ENCODE results near the gene MYO9A. TPM values are rescaled to one million over a fixed set of nuclear protein-coding genes. Genes with fewer than 3 reads are reported as not detected.

Gene MYO9A
- total RNA-seq, 1 donor from 2014 or later, result 50.6 TPM

DNA sequence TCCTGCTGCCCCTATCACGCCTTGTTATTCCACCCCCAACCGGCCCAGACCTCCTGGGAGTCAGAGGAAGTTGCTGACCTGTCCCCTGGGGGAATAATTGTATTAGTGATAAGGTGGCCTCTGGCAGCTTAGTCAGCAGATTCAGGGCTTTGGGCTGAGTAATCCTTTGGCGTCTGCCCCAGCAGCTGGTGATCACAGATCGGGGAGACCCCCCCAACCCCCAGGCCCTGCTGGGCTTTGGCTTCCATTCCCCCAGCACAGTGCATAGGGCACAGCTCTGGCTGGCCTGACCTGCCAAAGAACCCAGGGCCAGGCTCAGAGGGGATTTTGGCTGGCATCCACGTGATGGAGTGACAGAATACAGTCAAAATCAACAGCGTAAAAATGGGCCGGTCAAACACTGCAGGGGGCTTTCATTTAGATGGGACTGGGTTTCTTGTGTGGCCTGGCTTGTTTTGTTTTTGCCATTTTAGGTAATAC is 311.5 kb downstream of the MYO9A start:
- DNase-seq (no peak), ATAC-seq (ENCODE audit: low read depth) (no peak)
- peaks cover 3% of the 10 kb centered on the region for H3K27me3 Mint-ChIP-seq
- H3K36me3 Mint-ChIP-seq (ENCODE audit: low read depth), result no peaks in the 10 kb centered on the region
- ChIA-PET POLR2A (no interaction called here), CTCF (no interaction called here)
- TF ChIP-seq, protein P1, sequence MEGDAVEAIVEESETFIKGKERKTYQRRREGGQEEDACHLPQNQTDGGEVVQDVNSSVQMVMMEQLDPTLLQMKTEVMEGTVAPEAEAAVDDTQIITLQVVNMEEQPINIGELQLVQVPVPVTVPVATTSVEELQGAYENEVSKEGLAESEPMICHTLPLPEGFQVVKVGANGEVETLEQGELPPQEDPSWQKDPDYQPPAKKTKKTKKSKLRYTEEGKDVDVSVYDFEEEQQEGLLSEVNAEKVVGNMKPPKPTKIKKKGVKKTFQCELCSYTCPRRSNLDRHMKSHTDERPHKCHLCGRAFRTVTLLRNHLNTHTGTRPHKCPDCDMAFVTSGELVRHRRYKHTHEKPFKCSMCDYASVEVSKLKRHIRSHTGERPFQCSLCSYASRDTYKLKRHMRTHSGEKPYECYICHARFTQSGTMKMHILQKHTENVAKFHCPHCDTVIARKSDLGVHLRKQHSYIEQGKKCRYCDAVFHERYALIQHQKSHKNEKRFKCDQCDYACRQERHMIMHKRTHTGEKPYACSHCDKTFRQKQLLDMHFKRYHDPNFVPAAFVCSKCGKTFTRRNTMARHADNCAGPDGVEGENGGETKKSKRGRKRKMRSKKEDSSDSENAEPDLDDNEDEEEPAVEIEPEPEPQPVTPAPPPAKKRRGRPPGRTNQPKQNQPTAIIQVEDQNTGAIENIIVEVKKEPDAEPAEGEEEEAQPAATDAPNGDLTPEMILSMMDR (IDR thresholded peaks at IDR 0.05), result no peak
- no peaks in the 10 kb centered on the region for H3K9me3 Mint-ChIP-seq
- intact Hi-C loops (cut with micrococcal nuclease), result no loop called here
- no peak overlapping the region for H3K27ac Mint-ChIP-seq
- peaks cover 2% of the 10 kb centered on the region for H3K4me1 Mint-ChIP-seq
- no peak overlapping the region for H3K4me3 Mint-ChIP-seq

DNA sequence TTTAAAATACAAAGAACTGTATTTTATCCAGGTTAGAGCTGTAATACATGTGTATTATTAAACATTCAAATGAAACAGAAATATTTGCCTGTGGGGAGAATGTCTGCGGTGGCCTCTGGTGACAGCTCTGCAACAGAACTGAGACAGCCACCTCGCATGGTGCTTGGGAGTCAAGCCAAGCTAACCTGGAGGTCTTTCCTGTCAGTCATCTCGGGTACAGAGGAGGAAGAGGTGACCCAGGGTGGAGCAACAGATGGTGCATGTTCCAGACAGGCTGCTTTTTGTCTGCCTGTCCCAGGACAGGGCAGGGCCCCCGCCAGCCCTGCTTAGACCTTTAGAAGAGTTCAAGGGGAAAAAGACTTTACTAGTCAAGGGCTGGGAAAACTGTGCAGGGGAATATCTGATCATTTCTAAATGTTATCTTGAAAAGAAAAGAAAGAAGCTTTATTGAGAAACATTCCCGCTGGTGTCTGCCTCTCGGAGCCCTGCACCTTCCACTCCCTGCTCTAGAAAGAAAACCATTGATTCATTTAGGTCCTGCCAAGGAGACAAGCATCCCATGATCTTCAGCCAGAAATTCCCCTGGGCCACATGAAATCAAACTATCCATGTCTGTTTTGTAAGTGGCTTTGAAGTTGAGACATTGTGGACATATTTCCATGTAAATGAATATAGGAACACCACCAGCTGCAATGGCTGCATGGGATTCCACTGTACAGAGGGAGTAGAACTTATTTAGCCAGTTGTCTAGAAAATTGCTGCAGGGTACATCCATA is 313.1 kb downstream of the MYO9A start:
- ChIA-PET CTCF (interaction anchor here (2.0 kb wide), 1 partner anchor 61 kb away, joined by 9 read pairs; no protein-coding TSS in a partner anchor), POLR2A (no interaction called here)
- peaks cover 13% of the 10 kb centered on the region for H3K27me3 Mint-ChIP-seq
- no peaks in the 10 kb centered on the region for H3K36me3 Mint-ChIP-seq (ENCODE audit: low read depth)
- ATAC-seq (ENCODE audit: low read depth), result no peak
- TF ChIP-seq, protein P1 (IDR thresholded peaks at IDR 0.05), result no peak
- no peak for DNase-seq
- peaks cover 2% of the 10 kb centered on the region for H3K4me1 Mint-ChIP-seq
- no peak overlapping the region for H3K27ac Mint-ChIP-seq
- H3K9me3 Mint-ChIP-seq, result no peaks in the 10 kb centered on the region
- H3K4me3 Mint-ChIP-seq, result no peak overlapping the region
- intact Hi-C loops (cut with micrococcal nuclease), result no loop called here

- Mint-ChIP-seq H3K27ac (no peak overlapping the region), H3K4me1 (peaks cover 2% of the 10 kb centered on the region), H3K36me3 (ENCODE audit: low read depth) (no peaks in the 10 kb centered on the region), H3K4me3 (no peak overlapping the region), H3K27me3 (peaks cover 13% of the 10 kb centered on the region), H3K9me3 (no peaks in the 10 kb centered on the region)
- DNase-seq (no peak), ATAC-seq (ENCODE audit: low read depth) (no peak)
- TF ChIP-seq, protein P1 (IDR thresholded peaks at IDR 0.05), result no peak
- ChIA-PET POLR2A (no interaction called here), CTCF (interaction anchor here (2.0 kb wide), 1 partner anchor 61 kb away, joined by 9 read pairs; no protein-coding TSS in a partner anchor)
- intact Hi-C loops (cut with micrococcal nuclease), result no loop called here
Observed at GRCh38 chr15:71804226-71804625, 313.7 kb downstream of the MYO9A start.

DNA sequence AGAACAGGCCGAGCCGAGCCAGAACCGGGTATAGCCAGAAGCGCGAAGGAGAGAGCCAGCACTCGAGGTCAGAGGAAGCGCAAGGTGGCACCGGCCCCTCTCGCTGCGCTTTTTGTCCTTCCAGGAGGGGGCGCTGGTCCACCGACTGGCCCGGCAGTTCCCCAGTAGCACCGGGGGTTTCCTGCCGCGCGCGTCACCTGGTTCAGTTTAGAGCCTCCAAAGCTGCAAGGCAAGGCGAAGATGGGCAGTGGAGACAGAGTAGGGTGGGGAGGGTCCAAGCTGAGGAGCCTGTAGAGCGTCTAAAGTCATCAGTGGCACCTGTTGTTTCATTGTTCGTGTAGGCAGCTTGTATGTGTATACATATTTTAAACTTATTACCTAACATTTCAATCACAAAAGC is 315.2 kb downstream of the MYO9A start:
- ATAC-seq (ENCODE audit: low read depth) (no peak), DNase-seq (no peak)
- intact Hi-C loops (cut with micrococcal nuclease), result no loop called here
- peaks cover 2% of the 10 kb centered on the region for H3K4me1 Mint-ChIP-seq
- H3K27me3 Mint-ChIP-seq, result peaks cover 13% of the 10 kb centered on the region
- no peak overlapping the region for H3K4me3 Mint-ChIP-seq
- TF ChIP-seq, protein P1 (IDR thresholded peaks at IDR 0.05), result no peak
- ChIA-PET CTCF (interaction anchor here (0.9 to 2.0 kb wide), 3 partner anchors 24 to 351 kb away, joined by 3 to 9 read pairs (median 3); no protein-coding TSS in a partner anchor), POLR2A (no interaction called here)
- no peaks in the 10 kb centered on the region for H3K36me3 Mint-ChIP-seq (ENCODE audit: low read depth)
- no peak overlapping the region for H3K27ac Mint-ChIP-seq
- H3K9me3 Mint-ChIP-seq, result no peaks in the 10 kb centered on the region

DNA sequence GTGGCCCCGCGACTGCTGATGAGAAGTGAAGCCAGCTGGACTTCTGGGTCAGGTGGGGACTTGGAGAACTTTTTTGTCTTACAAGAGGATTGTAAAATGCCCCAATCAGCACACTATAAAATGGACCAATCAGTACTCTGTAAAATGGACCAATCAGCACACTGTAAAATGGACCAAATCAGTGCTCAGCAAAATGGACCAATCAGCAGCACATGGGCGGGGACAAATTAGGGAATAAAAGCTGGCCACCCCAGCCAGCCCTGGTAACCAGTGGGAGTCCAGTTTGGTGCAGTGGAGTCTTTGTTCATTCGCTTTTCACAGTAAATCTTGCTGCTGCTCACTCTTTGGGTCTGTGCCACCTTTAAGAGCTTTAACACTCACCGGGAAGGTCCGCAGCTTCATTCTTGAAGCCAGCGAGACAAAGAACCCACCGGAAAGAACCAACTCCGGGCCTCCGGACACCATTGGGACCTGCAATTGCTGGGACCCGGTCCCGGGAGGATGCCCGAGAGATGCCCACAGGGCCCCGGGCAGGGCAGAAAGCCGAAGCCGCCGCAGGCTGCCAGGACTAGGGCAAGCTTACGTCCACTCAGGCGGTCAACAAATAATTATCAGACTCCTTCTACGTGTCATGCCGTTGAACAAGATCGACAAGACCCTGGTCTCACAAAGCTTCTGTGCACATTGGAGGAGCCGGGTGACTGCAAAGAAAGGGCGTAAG is 315.9 kb downstream of the MYO9A start:
- POLR2A ChIA-PET, result no interaction called here

More for the DNA sequence above, 315.9 kb downstream of the MYO9A start:
- Mint-ChIP-seq H3K4me1 (peaks cover 2% of the 10 kb centered on the region), H3K9me3 (no peaks in the 10 kb centered on the region), H3K27me3 (peaks cover 13% of the 10 kb centered on the region), H3K27ac (no peak overlapping the region), H3K36me3 (ENCODE audit: low read depth) (no peaks in the 10 kb centered on the region), H3K4me3 (no peak overlapping the region)
- CTCF ChIA-PET, result interaction anchor here (0.9 to 1.3 kb wide), 3 partner anchors 58 to 355 kb away, joined by 3 to 6 read pairs (median 5); no protein-coding TSS in a partner anchor
- no peak for DNase-seq
- intact Hi-C loops (cut with micrococcal nuclease), result loop anchor here (1.0 kb wide), 1 partner anchor 58 kb away; no protein-coding TSS in a partner anchor
- ATAC-seq (ENCODE audit: low read depth), result no peak
- TF ChIP-seq, protein P1 (IDR thresholded peaks at IDR 0.05), result no peak
